Keratinocyte (primary cell): ENCODE data around the gene EML5. TPM values are rescaled to one million over a fixed set of nuclear protein-coding genes. Genes with fewer than 3 reads are reported as not detected.

Experiments used
- DNase-seq: peaks from one replicate; pipeline ENCODE4 v3.0.0-alpha.2; 2011; ENCODE audit warnings: low read depth, missing footprints, low spot score
- FAIRE-seq: peaks from 2 replicates; lab custom pipeline; 2011; peaks lifted over from hg19 to GRCh38; lab: Jason Lieb, UNC
- H2AFZ ChIP-seq: 2 replicates; pipeline ENCODE4 v1.6.0; 2012; ENCODE audit warnings: low read length, control low read depth, inconsistent platforms; ENCODE audit not compliant: control insufficient read depth
- H3K27ac ChIP-seq: 2 replicates; pipeline ENCODE4 v1.5.1; 2011; ENCODE audit warnings: low read length; ENCODE audit not compliant: control insufficient read depth, insufficient read depth
- H3K27me3 ChIP-seq: 3 replicates; pipeline ENCODE4 v1.6.0; 2011; ENCODE audit warnings: low read length; ENCODE audit not compliant: control insufficient read depth, insufficient read depth; ENCODE audit errors: extremely low read depth
- H3K36me3 ChIP-seq, 2 experiments: 2 replicates in 1 of 2; 3 replicates in 1 of 2; pipeline ENCODE4 v1.5.1; 2011; ENCODE audit warnings: low read length in 2 of 2, mild to moderate bottlenecking in 1 of 2; ENCODE audit not compliant: control insufficient read depth in 2 of 2, insufficient read depth in 2 of 2; ENCODE audit errors: extremely low read depth in 1 of 2
- H3K4me1 ChIP-seq: 3 replicates; pipeline ENCODE4 v1.5.1; 2011; ENCODE audit warnings: low read length; ENCODE audit not compliant: control insufficient read depth, insufficient read depth; ENCODE audit errors: extremely low read depth
- H3K4me2 ChIP-seq: 3 replicates; pipeline ENCODE4 v1.6.0; 2011; ENCODE audit warnings: low read depth, low read length; ENCODE audit not compliant: control insufficient read depth, insufficient read depth; ENCODE audit errors: extremely low read depth
- H3K4me3 ChIP-seq, 3 experiments: fragments of 200-600 bp in 1 of 3; sonication (generic) in 1 of 3; 2 replicates in 2 of 3; 3 replicates in 1 of 3; pipeline ENCODE4 v1.5.1; 2011 to 2016; ENCODE audit warnings: low read length in 3 of 3, mild to moderate bottlenecking in 3 of 3, control low read depth in 2 of 3, inconsistent platforms in 1 of 3, low read depth in 1 of 3, mixed read lengths in 1 of 3, mixed run types in 1 of 3, moderate library complexity in 1 of 3; ENCODE audit not compliant: control insufficient read depth in 2 of 3, insufficient read depth in 2 of 3; ENCODE audit errors: extremely low read depth in 1 of 3
- H3K79me2 ChIP-seq: 2 replicates; pipeline ENCODE4 v1.6.0; 2012; ENCODE audit warnings: low read length; ENCODE audit not compliant: control insufficient read depth, insufficient read depth
- H3K9ac ChIP-seq: 3 replicates; pipeline ENCODE4 v1.6.0; 2011; ENCODE audit warnings: low read length; ENCODE audit not compliant: control insufficient read depth, insufficient read depth; ENCODE audit errors: extremely low read depth
- H3K9me1 ChIP-seq: 3 replicates; pipeline ENCODE4 v1.6.0; 2011; ENCODE audit warnings: low read length; ENCODE audit not compliant: control insufficient read depth, insufficient read depth; ENCODE audit errors: extremely low read depth
- H3K9me3 ChIP-seq: 2 replicates; pipeline ENCODE4 v1.5.1; 2012; ENCODE audit warnings: low read depth, low read length; ENCODE audit not compliant: control insufficient read depth
- H4K20me1 ChIP-seq: 3 replicates; pipeline ENCODE4 v1.6.0; 2011; ENCODE audit warnings: low read length; ENCODE audit not compliant: control insufficient read depth, insufficient read depth; ENCODE audit errors: extremely low read depth
- EZH2 ChIP-seq: IDR thresholded peaks from one replicate; pipeline ENCODE4 v1.6.1; 2012; ENCODE audit warnings: inconsistent platforms, mild to moderate bottlenecking, low read length, moderate library complexity
- dilution Hi-C: fragments of 300-500 bp; cut with MboI; formaldehyde crosslinking; loops from one replicate; pipeline ENCODE4 v1.7.0; 2020; ENCODE audit warnings: low sequenced_read_pairs; ENCODE audit not compliant: extremely low pct_ligation_motif_present
- polyA minus RNA-seq, 3 experiments: library from RNA; depleted of rRNA, polyadenylated mRNA; stranded (reverse); fragments of >200 nt; gene quantifications; 1 replicate in 1 of 3; 2 replicates in 1 of 3; 3 replicates in 1 of 3; pipeline ENCODE4 v1.2.3, GENCODE V29; 2011
- polyA plus RNA-seq, 5 experiments: library from polyadenylated mRNA; depleted of rRNA in 3 of 5; stranded (reverse) in 3 of 5; stranded (forward) in 1 of 5; unstranded in 1 of 5; fragments of >200 nt; gene quantifications; 1 replicate in 1 of 5; 2 replicates in 3 of 5; 3 replicates in 1 of 5; pipeline versions ENCODE4 v1.2.1 to v1.2.3, GENCODE V29; 2011 to 2012; ENCODE audit warnings: missing spikeins in 2 of 5, low read depth in 1 of 5, low replicate concordance in 1 of 5
- TF ChIP-seq, protein P1 (sequence below), 3 experiments: IDR thresholded peaks in 1 of 3; conservative IDR thresholded peaks in 1 of 3; optimal IDR thresholded peaks in 1 of 3; 2 replicates in 2 of 3; 3 replicates in 1 of 3; pipeline versions ENCODE3 to v1.5.1; 2011; ENCODE audit warnings: low read length in 3 of 3, mild to moderate bottlenecking in 3 of 3, moderate library complexity in 2 of 3, control low read depth in 1 of 3, inconsistent platforms in 1 of 3; ENCODE audit not compliant: insufficient read depth in 2 of 3; ENCODE audit errors: extremely low read depth in 1 of 3

EML5 gene
- polyA plus RNA-seq (0.60 to 2.0 TPM (median 1.4 TPM) in 3 replicates), polyA minus RNA-seq (0.89 to 5.4 TPM (median 1.3 TPM) in 3 replicates)
- 2.4 TPM for polyA plus RNA-seq (2011; ENCODE audit: low read depth)
- 0.65 and 1.1 TPM in 2 replicates for polyA plus RNA-seq (2011; cell fraction: cytosol; rRNA removed)
- 2.9 and 3.5 TPM in 2 replicates for polyA plus RNA-seq (2011; cell fraction: nucleus; rRNA removed)
- 1.0 and 2.0 TPM in 2 replicates for polyA plus RNA-seq (2012; ENCODE audit: low replicate concordance)
- polyA minus RNA-seq (2011; cell fraction: cytosol; rRNA and poly(A)+ RNA removed) = 3.3 TPM
- polyA minus RNA-seq (2011; cell fraction: nucleus; rRNA and poly(A)+ RNA removed) = 6.8 and 15.4 TPM in 2 replicates

GRCh38 chr14:88792473-88793258, at the start of gene EML5:
Gene EML5 (minus strand): TSS chr14:88792953. CDS start chr14:88792503, 450 bp downstream.
- dilution Hi-C loops = no loop called here
- peak within 1 kb of the TSS; percentile 71 for H3K9ac ChIP-seq

GRCh38 chr14:88842414-88842813, 49.7 kb upstream of the EML5 start:
- Histone ChIP-seq H3K79me2 (peaks cover 2% of the 10 kb centered on the region), H3K36me3 (peaks cover 0 to 3% of the 10 kb centered on the region in 2 experiments), H3K9me1 (no peaks in the 10 kb centered on the region), H3K4me3 (no peak overlapping the region), H3K4me1 (peaks cover 12% of the 10 kb centered on the region), H2AFZ (no peak overlapping the region), H3K9ac (no peak overlapping the region), H3K9me3 (no peaks in the 10 kb centered on the region), H4K20me1 (no peaks in the 10 kb centered on the region), H3K27me3 (no peaks in the 10 kb centered on the region), H3K27ac (no peak overlapping the region), H3K4me2 (no peak overlapping the region)
- DNase-seq = no peak
- dilution Hi-C loops = no loop called here
- no peak for FAIRE-seq
- no peak for TF ChIP-seq EZH2
- TF ChIP-seq, protein P1, sequence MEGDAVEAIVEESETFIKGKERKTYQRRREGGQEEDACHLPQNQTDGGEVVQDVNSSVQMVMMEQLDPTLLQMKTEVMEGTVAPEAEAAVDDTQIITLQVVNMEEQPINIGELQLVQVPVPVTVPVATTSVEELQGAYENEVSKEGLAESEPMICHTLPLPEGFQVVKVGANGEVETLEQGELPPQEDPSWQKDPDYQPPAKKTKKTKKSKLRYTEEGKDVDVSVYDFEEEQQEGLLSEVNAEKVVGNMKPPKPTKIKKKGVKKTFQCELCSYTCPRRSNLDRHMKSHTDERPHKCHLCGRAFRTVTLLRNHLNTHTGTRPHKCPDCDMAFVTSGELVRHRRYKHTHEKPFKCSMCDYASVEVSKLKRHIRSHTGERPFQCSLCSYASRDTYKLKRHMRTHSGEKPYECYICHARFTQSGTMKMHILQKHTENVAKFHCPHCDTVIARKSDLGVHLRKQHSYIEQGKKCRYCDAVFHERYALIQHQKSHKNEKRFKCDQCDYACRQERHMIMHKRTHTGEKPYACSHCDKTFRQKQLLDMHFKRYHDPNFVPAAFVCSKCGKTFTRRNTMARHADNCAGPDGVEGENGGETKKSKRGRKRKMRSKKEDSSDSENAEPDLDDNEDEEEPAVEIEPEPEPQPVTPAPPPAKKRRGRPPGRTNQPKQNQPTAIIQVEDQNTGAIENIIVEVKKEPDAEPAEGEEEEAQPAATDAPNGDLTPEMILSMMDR (optimal IDR thresholded peaks at IDR 0.05 in 1 of 3, IDR thresholded peaks at IDR 0.05 in 1 of 3, conservative IDR thresholded peaks at IDR 0.05 in 1 of 3; ENCODE audit: extremely low read depth in 1 of 3, insufficient read depth in 2 of 3, low read length in 3 of 3) = no peak

More at GRCh38 chr14:88792473-88793258, at the start of gene EML5:
- H3K36me3 ChIP-seq = no peaks in the 10 kb centered on the region
- peak within 1 kb of the TSS; percentile 89 for H3K4me2 ChIP-seq
- H3K9me3 ChIP-seq = no peaks in the 10 kb centered on the region
- H3K9me1 ChIP-seq = no peaks in the 10 kb centered on the region
- H3K4me1 ChIP-seq = peaks cover 4% of the 10 kb centered on the region
- H3K4me3 ChIP-seq = peak within 1 kb of the TSS; percentile 55 to 80 (median 68)
- no peaks in the 10 kb centered on the region for H4K20me1 ChIP-seq
- TF ChIP-seq, protein P1 (optimal IDR thresholded peaks at IDR 0.05 in 1 of 3, IDR thresholded peaks at IDR 0.05 in 1 of 3, conservative IDR thresholded peaks at IDR 0.05 in 1 of 3; ENCODE audit: extremely low read depth in 1 of 3, insufficient read depth in 2 of 3, low read length in 3 of 3) = peak; percentile 28 to 68 (median 39)
- TF ChIP-seq EZH2 = no peak
- no peaks in the 10 kb centered on the region for H3K79me2 ChIP-seq
- DNase-seq (no peak), FAIRE-seq (no peak)
- H3K27ac ChIP-seq = no peak within 1 kb of the TSS
- peaks cover 5% of the 10 kb centered on the region for H3K27me3 ChIP-seq
- H2AFZ ChIP-seq = peak within 1 kb of the TSS; percentile 90
